SK-N-SH (cell line): ENCODE measurements around the gene RASL10B. TPM values are rescaled to one million over a fixed set of nuclear protein-coding genes. Genes with fewer than 3 reads are reported as not detected.

Experiments
- CTCF ChIA-PET: fragments of 300-600, 350-600 bp; formaldehyde crosslinking; extraction: SDS; loops from one replicate; lab custom pipeline; 2021; lab: Yijun Ruan, JAX
- POLR2A ChIA-PET: fragments of 350-600 bp; sonication (Branson Sonifier 250); formaldehyde crosslinking; extraction: SDS; loops from one replicate; lab custom pipeline; 2020; ENCODE audit warnings: antibody characterized with exemption, inconsistent platforms; lab: Yijun Ruan, JAX
- DNase-seq: peaks from one replicate; pipeline ENCODE4 v3.0.0; 2012
- H2AFZ ChIP-seq: fragments of 200-600 bp; sonication (generic); 2 replicates; pipeline ENCODE4 v1.8.1; 2016; ENCODE audit warnings: antibody characterized with exemption, mild to moderate bottlenecking, low read depth
- H3F3A ChIP-seq: fragments of 200-600 bp; sonication (generic); replicated peaks from 2 replicates; pipeline ENCODE3; 2016; ENCODE audit warnings: antibody characterized with exemption, mild to moderate bottlenecking; ENCODE audit not compliant: insufficient read depth
- H3K27ac ChIP-seq, 2 experiments: fragments of 200-500 bp in 1 of 2; fragments of 200-600 bp in 1 of 2; sonication (Bioruptor generic) in 1 of 2; sonication (generic), shearing (Covaris generic) in 1 of 2; 2 replicates each; pipeline versions ENCODE4 v1.5.1 to v1.6.1; 2014 to 2016; ENCODE audit warnings: low read depth in 2 of 2, inconsistent platforms in 1 of 2, low read length in 1 of 2, mild to moderate bottlenecking in 1 of 2, mixed read lengths in 1 of 2
- H3K27me3 ChIP-seq: fragments of 200-600 bp; sonication (generic), shearing (Covaris generic); 2 replicates; pipeline ENCODE4 v1.6.1; 2016; ENCODE audit warnings: mixed run types; ENCODE audit not compliant: insufficient read depth
- H3K36me3 ChIP-seq, 2 experiments: fragments of 200-500 bp in 1 of 2; fragments of 200-600 bp in 1 of 2; sonication (Bioruptor generic) in 1 of 2; sonication (generic) in 1 of 2; replicated peaks in 1 of 2; 2 replicates each; pipeline versions ENCODE3 to v1.5.1; 2014 to 2016; ENCODE audit warnings: low read length in 1 of 2, mild to moderate bottlenecking in 1 of 2; ENCODE audit not compliant: insufficient read depth in 2 of 2, control insufficient read depth in 1 of 2
- H3K4me1 ChIP-seq, 2 experiments: fragments of 200-500 bp in 1 of 2; fragments of 200-600 bp in 1 of 2; sonication (Bioruptor generic) in 1 of 2; sonication (generic), shearing (Covaris generic) in 1 of 2; 2 replicates each; pipeline versions ENCODE4 v1.5.1 to v1.6.1; 2014 to 2016; ENCODE audit warnings: low read depth in 1 of 2, low read length in 1 of 2, mixed run types in 1 of 2; ENCODE audit not compliant: insufficient read depth in 2 of 2, control insufficient read depth in 1 of 2
- H3K4me2 ChIP-seq: fragments of 200-600 bp; sonication (generic), shearing (Covaris generic); 2 replicates; pipeline ENCODE4 v1.6.1; 2017; ENCODE audit warnings: mixed run types
- H3K4me3 ChIP-seq, 2 experiments: fragments of 200-500 bp in 1 of 2; fragments of 200-600 bp in 1 of 2; sonication (Bioruptor generic) in 1 of 2; sonication (generic), shearing (Covaris generic) in 1 of 2; 2 replicates each; pipeline versions ENCODE4 v1.5.1 to v1.8.1; 2014 to 2016; ENCODE audit warnings: low read depth in 2 of 2, inconsistent platforms in 1 of 2, low read length in 1 of 2, mild to moderate bottlenecking in 1 of 2, mixed read lengths in 1 of 2, moderate library complexity in 1 of 2
- H3K79me2 ChIP-seq: fragments of 200-600 bp; sonication (generic); 2 replicates; pipeline ENCODE4 v1.8.1; 2017; ENCODE audit warnings: mild to moderate bottlenecking; ENCODE audit not compliant: insufficient read depth
- H3K9ac ChIP-seq: fragments of 200-600 bp; sonication (generic); 2 replicates; pipeline ENCODE4 v1.6.1; 2017; ENCODE audit warnings: mixed run types
- H3K9me2 ChIP-seq: fragments of 200-600 bp; sonication (generic); 2 replicates; pipeline ENCODE4 v1.6.1; 2017; ENCODE audit warnings: mixed run types
- H3K9me3 ChIP-seq: fragments of 200-600 bp; sonication (generic); 2 replicates; pipeline ENCODE4 v1.6.1; 2017; ENCODE audit warnings: mixed run types, mild to moderate bottlenecking, moderate library complexity
- H4K20me1 ChIP-seq: fragments of 200-600 bp; sonication (generic); 2 replicates; pipeline ENCODE4 v1.6.1; 2017; ENCODE audit warnings: mild to moderate bottlenecking, mixed run types; ENCODE audit not compliant: insufficient read depth
- ELF1 ChIP-seq: IDR thresholded peaks from 2 replicates; pipeline ENCODE4 v1.4.0; 2012
- EP300 ChIP-seq, 2 experiments: IDR thresholded peaks; 2 replicates each; pipeline versions ENCODE4 v1.4.0 to v1.6.1; 2012; ENCODE audit warnings: borderline replicate concordance in 1 of 2, low read depth in 1 of 2, low read length in 1 of 2
- GABPA ChIP-seq: IDR thresholded peaks from 2 replicates; pipeline ENCODE4 v1.4.0; 2012; ENCODE audit warnings: low read depth, mild to moderate bottlenecking
- GATA2 ChIP-seq: sonication (generic); formaldehyde crosslinking; IDR thresholded peaks from 2 replicates; pipeline ENCODE4 v1.5.0; 2020; ENCODE audit warnings: mild to moderate bottlenecking, missing genetic modification reagents
- MXI1 ChIP-seq: IDR thresholded peaks from 2 replicates; pipeline ENCODE4 v1.6.1; 2012; ENCODE audit warnings: mild to moderate bottlenecking, low read depth, low read length, improper control_type of control experiment
- NRF1 ChIP-seq: IDR thresholded peaks from 2 replicates; pipeline ENCODE4 v1.6.1; 2012; ENCODE audit warnings: low read depth, mild to moderate bottlenecking, low read length
- RXRA ChIP-seq: IDR thresholded peaks from 2 replicates; pipeline ENCODE4 v1.4.0; 2012; ENCODE audit warnings: low read depth, mild to moderate bottlenecking, borderline replicate concordance
- SIN3A ChIP-seq: IDR thresholded peaks from 2 replicates; pipeline ENCODE4 v1.6.1; 2012; ENCODE audit warnings: low read depth, mild to moderate bottlenecking, low read length, moderate library complexity, borderline replicate concordance
- TCF12 ChIP-seq: IDR thresholded peaks from 2 replicates; pipeline ENCODE4 v1.4.0; 2012
- TEAD4 ChIP-seq: IDR thresholded peaks from 2 replicates; pipeline ENCODE4 v1.4.0; 2012; ENCODE audit warnings: mild to moderate bottlenecking, borderline replicate concordance; ENCODE audit not compliant: insufficient read depth
- USF1 ChIP-seq: IDR thresholded peaks from 2 replicates; pipeline ENCODE4 v1.4.0; 2012; ENCODE audit warnings: low read depth, borderline replicate concordance
- WGBS: methylation state at CpG from one replicate; pipeline ENCODE4 v1.1.6; 2017; ENCODE audit warnings: low lambda C conversion rate; 5-methylcytosine and 5-hydroxymethylcytosine counted together
- polyA plus RNA-seq, 3 experiments: library from polyadenylated mRNA; depleted of rRNA; stranded (reverse); fragments of >200 nt; gene quantifications; 2 replicates each; pipeline ENCODE4 v1.2.3, GENCODE V29; 2012
- TF ChIP-seq, protein P1 (sequence below): IDR thresholded peaks from 2 replicates; pipeline ENCODE4 v1.4.0; 2012; ENCODE audit warnings: low read depth, borderline replicate concordance
- TF ChIP-seq, protein P2 (sequence below): IDR thresholded peaks from 2 replicates; pipeline ENCODE4 v1.4.0; 2012; ENCODE audit warnings: low read depth
- TF ChIP-seq, protein P3 (sequence below): IDR thresholded peaks from 2 replicates; pipeline ENCODE4; 2012
- TF ChIP-seq, protein P4 (sequence below): fragments of 200-600 bp; sonication (generic); IDR thresholded peaks from 2 replicates; pipeline ENCODE4 v1.6.1; 2017; ENCODE audit warnings: antibody characterized with exemption, mild to moderate bottlenecking, moderate library complexity
- TF ChIP-seq, protein P5 (sequence below): IDR thresholded peaks from 2 replicates; pipeline ENCODE4 v1.6.1; 2012; ENCODE audit warnings: mild to moderate bottlenecking, low read depth, low read length, moderate library complexity

RASL10B gene
- polyA plus RNA-seq, 1 of the 3 experiments (the other 2 are of a cell fraction): 4.2 TPM

DNA sequence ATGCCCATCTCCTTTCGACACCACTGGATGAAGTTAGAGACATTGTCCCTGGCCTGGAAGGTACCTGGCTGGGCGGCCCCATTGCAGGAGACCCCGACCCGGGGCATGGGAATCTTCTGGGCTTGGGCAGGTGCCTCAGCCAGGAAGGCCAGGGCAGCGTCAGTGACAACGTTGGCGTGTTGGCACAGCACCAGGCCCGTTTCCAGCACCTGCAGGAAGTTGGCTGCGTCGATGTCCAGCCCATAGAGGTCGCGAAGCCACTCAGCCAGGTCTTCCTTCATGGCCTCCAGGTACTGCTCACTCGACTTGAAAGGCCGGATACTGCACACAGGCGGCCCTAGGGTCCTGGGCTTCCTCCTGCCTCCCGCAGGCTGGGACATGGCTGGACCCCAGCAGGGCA is 21.0 kb downstream of the RASL10B start:
- ChIA-PET CTCF (interaction anchor here (1.0 to 10.4 kb wide), 3 partner anchors 8 to 145 kb away, joined by 3 to 168 read pairs (median 6); partner anchors contain the start of gene C17orf50), POLR2A (no interaction called here)
- Histone ChIP-seq H3K9ac (no peak overlapping the region), H4K20me1 (no peaks in the 10 kb centered on the region), H2AFZ (no peak overlapping the region), H3K27ac (no peak overlapping the region), H3K9me3 (no peaks in the 10 kb centered on the region), H3K27me3 (peaks cover 11% of the 10 kb centered on the region), H3K4me2 (no peak overlapping the region), H3F3A (no peaks in the 10 kb centered on the region), H3K4me1 (peaks cover 0 to 21% of the 10 kb centered on the region in 2 experiments; a peak in 1 of 4 replicates), H3K9me2 (no peaks in the 10 kb centered on the region), H3K36me3 (no peaks in the 10 kb centered on the region), H3K79me2 (no peaks in the 10 kb centered on the region), H3K4me3 (no peak overlapping the region)
- DNase-seq: no peak
- 51% methylated on average over 8 of the region's 16 CpGs for WGBS
- TF ChIP-seq, protein P1, sequence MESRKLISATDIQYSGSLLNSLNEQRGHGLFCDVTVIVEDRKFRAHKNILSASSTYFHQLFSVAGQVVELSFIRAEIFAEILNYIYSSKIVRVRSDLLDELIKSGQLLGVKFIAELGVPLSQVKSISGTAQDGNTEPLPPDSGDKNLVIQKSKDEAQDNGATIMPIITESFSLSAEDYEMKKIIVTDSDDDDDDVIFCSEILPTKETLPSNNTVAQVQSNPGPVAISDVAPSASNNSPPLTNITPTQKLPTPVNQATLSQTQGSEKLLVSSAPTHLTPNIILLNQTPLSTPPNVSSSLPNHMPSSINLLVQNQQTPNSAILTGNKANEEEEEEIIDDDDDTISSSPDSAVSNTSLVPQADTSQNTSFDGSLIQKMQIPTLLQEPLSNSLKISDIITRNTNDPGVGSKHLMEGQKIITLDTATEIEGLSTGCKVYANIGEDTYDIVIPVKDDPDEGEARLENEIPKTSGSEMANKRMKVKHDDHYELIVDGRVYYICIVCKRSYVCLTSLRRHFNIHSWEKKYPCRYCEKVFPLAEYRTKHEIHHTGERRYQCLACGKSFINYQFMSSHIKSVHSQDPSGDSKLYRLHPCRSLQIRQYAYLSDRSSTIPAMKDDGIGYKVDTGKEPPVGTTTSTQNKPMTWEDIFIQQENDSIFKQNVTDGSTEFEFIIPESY: no peak
- TF ChIP-seq RXRA: no peak
- TF ChIP-seq, protein P2, sequence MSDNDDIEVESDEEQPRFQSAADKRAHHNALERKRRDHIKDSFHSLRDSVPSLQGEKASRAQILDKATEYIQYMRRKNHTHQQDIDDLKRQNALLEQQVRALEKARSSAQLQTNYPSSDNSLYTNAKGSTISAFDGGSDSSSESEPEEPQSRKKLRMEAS: no peak
- TF ChIP-seq GATA2 (CRISPR knock-in tag): no peak
- TF ChIP-seq MXI1: no peak
- no peak for TF ChIP-seq NRF1
- TF ChIP-seq GABPA: no peak
- TF ChIP-seq ELF1: no peak
- TF ChIP-seq EP300 (IDR thresholded peaks at IDR 0.05; ENCODE audit: borderline replicate concordance in 1 of 2, low read depth in 1 of 2, low read length in 1 of 2): no peak
- TF ChIP-seq TCF12: no peak
- TF ChIP-seq, protein P3, sequence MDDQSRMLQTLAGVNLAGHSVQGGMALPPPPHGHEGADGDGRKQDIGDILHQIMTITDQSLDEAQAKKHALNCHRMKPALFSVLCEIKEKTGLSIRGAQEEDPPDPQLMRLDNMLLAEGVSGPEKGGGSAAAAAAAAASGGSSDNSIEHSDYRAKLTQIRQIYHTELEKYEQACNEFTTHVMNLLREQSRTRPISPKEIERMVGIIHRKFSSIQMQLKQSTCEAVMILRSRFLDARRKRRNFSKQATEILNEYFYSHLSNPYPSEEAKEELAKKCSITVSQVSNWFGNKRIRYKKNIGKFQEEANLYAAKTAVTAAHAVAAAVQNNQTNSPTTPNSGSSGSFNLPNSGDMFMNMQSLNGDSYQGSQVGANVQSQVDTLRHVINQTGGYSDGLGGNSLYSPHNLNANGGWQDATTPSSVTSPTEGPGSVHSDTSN: no peak
- TF ChIP-seq, protein P4, sequence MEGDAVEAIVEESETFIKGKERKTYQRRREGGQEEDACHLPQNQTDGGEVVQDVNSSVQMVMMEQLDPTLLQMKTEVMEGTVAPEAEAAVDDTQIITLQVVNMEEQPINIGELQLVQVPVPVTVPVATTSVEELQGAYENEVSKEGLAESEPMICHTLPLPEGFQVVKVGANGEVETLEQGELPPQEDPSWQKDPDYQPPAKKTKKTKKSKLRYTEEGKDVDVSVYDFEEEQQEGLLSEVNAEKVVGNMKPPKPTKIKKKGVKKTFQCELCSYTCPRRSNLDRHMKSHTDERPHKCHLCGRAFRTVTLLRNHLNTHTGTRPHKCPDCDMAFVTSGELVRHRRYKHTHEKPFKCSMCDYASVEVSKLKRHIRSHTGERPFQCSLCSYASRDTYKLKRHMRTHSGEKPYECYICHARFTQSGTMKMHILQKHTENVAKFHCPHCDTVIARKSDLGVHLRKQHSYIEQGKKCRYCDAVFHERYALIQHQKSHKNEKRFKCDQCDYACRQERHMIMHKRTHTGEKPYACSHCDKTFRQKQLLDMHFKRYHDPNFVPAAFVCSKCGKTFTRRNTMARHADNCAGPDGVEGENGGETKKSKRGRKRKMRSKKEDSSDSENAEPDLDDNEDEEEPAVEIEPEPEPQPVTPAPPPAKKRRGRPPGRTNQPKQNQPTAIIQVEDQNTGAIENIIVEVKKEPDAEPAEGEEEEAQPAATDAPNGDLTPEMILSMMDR: no peak
- no peak for TF ChIP-seq TEAD4
- TF ChIP-seq, protein P5, sequence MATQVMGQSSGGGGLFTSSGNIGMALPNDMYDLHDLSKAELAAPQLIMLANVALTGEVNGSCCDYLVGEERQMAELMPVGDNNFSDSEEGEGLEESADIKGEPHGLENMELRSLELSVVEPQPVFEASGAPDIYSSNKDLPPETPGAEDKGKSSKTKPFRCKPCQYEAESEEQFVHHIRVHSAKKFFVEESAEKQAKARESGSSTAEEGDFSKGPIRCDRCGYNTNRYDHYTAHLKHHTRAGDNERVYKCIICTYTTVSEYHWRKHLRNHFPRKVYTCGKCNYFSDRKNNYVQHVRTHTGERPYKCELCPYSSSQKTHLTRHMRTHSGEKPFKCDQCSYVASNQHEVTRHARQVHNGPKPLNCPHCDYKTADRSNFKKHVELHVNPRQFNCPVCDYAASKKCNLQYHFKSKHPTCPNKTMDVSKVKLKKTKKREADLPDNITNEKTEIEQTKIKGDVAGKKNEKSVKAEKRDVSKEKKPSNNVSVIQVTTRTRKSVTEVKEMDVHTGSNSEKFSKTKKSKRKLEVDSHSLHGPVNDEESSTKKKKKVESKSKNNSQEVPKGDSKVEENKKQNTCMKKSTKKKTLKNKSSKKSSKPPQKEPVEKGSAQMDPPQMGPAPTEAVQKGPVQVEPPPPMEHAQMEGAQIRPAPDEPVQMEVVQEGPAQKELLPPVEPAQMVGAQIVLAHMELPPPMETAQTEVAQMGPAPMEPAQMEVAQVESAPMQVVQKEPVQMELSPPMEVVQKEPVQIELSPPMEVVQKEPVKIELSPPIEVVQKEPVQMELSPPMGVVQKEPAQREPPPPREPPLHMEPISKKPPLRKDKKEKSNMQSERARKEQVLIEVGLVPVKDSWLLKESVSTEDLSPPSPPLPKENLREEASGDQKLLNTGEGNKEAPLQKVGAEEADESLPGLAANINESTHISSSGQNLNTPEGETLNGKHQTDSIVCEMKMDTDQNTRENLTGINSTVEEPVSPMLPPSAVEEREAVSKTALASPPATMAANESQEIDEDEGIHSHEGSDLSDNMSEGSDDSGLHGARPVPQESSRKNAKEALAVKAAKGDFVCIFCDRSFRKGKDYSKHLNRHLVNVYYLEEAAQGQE: no peak
- no peak for TF ChIP-seq SIN3A
- no peak for TF ChIP-seq USF1
